Measurements from ENCODE around the gene PRKACG.
"Not testable (repeated sequence)": the region's sequence is repeated elsewhere in the genome, so short reads cannot be mapped to it uniquely, and the experiment has no call there.

PRKACG gene

DNA sequence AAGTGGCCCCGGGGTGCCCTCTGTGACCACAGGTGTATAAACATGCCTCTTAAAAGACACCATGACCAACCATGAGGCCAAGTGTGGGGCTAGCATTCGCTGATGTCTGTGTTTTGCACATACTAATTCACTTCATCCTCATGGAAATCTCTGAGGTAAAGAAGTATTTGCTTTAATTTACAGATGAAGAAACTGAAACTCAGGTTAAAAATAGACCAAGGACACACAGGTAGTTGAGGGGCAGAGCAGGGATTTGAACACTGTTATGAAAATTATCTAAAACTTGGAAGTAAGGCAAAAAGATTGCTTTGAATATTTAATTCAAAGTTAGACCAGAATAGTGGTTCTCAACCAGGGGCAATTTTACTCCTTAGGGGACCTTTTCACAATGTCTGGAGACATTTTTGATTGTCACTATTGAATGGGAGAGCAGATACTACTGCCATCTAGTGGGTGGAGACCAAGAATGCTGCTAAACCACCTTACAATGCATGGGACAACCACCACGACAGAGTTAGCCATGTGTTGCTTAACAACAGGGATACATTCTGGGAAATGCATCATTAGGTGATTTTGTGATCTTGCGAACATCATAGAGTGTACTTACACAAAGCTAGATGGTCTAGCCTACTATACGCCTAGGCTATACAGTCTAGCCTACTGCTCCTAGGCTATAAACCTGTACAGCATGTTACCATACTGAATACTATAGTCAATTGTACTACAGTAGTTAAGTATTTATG, 13.6 kb upstream of the PRKACG start:
- no peak for DNase-seq (ENCODE audit: low read depth, low spot score)

GRCh38 chr9:69023650-69024049, 9.7 kb upstream of the PRKACG start:
- DNase-seq (ENCODE audit: low read depth, low spot score): no peak

DNA sequence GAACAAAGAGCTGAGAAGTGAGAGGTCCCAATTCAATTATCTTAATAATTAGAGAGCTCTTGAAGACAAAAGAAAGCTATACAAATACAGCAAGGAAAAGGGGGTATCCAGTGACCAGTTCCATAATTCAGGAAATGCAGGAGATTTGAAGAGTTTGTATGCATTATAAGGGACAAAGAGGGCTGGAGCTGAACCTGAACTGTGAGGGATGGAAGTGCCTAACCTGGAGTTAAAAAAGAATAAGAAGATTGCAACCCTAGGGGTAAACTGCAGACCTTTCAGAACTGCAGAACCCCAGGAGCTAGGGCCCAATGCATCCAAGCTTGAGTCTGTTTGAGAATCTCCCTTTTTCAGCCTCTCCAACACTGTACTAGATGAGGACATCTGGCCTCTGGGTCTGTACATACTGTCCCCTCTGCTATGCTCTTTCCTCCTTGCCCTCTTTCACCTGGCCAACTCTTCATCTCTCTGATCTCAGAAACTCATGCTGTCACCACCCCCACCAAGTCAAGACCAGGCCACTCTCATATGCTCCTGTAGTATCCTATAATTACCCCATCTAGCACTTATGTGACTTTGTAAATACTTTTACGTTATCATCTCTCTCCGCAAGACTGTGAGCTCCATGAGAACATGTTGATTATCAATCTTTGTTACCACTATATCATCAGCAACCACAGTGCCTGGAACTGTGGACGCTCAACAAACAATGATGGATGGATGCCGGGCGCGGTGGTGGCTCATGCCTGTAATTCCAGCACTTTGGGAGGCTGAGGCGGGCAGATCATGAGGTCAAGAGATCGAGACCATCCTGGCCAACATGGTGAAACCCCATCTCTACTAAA, 6.6 kb upstream of the PRKACG start:
- DNase-seq (ENCODE audit: low read depth, low spot score): no peak

- no peak for DNase-seq (ENCODE audit: low read depth, low spot score)
Observed at GRCh38 chr9:69019808-69020207, 5.9 kb upstream of the PRKACG start.

DNA sequence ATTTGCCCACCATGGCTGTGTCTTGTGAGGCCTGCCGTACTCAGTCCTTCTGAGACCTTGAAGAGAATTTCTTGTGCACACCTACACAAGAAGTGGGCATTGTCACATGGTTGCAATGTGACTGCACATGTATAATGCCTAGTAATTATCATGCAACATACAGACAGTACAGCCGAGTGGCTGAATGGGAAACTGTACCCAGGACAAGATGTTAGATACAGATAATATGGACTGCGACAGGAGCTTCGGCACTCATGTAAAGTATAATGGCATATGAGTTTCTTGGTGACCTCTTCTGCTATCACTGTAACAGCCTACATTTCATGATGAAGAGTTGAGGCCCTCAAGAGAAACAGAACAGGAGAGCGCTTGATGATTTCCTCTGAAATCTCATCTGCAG, 4.8 kb upstream of the PRKACG start:
- no peak for DNase-seq (ENCODE audit: low read depth, low spot score)

- no peak for DNase-seq (ENCODE audit: low read depth, low spot score)
Observed at GRCh38 chr9:69016191-69017096, 2.5 kb upstream of the PRKACG start.

DNA sequence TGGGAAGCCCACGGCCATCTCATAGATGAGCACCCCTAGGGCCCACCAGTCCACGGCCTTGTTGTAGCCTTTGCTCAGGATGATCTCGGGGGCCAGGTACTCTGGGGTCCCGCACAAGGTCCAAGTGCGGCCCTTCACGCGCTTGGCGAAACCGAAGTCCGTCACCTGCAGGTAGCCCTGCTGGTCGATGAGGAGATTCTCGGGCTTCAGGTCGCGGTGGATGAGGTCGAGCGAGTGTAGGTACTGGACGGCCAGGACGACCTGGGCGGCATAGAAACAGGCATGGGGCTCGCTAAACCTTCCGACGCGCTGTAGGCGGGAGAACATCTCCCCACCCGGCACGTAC, 558 bp downstream of the PRKACG start:
- no peak for DNase-seq (ENCODE audit: low read depth, low spot score)

DNA sequence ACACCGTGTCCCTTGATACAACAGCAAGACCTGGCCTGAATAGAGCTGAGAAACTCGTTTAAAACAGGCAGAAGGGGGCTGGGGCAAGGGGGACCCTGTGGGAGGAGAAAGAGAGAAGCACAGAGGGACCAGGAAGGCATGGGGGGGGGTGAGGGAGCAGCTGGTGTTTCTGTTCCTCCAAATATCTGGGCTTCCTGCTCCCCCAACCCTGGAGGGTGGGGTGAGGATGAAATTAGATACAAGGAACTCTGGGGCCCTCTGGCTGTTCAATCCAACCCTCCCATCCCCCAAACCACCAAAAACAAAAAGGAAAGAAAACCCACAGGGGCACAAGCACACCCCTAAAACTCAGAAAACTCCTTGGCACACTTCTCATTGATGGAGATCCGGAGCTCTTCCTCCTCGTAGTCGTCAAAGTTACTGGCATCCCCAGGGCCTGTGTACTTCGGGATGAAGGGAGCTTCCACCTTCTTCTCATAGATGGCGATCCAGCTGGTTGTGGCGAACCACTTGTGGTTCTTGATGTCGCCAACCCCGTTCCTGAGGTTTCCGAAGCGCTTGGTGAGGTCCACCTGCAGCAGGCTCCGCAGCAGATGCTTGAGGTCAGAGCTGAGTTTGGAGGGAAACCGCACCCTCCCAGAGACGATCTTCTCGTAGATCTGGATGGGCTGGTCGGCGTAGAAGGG, 1.1 kb downstream of the PRKACG start:
- DNase-seq (ENCODE audit: low read depth, low spot score): no peak

DNA sequence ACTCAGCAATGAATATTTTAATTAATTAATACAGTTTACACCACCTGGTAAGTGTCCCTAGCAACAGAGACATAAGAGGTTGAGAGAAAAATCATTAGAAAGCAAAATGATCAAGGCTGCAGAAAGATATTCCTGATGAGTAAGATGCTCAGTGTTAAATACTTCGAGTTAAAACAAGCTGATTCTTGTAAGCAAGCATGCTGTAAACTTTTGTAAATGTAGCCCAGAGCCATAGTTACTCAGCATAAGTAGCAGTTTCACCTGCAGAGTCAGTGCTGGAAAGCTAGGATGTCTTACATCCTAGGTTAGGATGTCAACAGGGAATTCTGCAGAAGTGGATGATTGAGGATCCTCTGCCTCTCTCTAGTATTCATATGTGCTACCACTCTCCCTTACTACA, 4.2 kb downstream of the PRKACG start:
- no peak for DNase-seq (ENCODE audit: low read depth, low spot score)

- DNase-seq (ENCODE audit: low read depth, low spot score): no peak
Observed at GRCh38 chr9:69004836-69005235, 9.1 kb downstream of the PRKACG start.

DNA sequence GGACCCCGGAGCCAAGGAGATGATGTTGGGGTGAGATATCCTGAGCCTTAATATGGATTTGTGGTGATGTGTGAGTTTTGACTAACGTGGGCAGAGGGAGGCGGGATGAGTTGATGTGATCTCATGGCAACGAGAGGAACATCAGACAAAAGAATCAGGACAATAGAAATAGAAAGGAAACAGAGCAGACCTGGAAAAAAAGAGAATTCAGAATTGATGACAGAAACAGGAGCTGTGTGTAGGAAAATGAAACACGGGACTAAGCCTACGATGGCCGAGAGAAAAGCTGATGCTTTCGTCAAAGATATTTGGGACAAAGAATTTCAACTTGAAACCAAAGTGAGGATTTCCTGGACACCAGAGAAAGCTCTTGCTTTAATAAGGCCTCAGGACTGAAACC, 10.9 kb downstream of the PRKACG start:
- no peak for DNase-seq (ENCODE audit: low read depth, low spot score)

DNA sequence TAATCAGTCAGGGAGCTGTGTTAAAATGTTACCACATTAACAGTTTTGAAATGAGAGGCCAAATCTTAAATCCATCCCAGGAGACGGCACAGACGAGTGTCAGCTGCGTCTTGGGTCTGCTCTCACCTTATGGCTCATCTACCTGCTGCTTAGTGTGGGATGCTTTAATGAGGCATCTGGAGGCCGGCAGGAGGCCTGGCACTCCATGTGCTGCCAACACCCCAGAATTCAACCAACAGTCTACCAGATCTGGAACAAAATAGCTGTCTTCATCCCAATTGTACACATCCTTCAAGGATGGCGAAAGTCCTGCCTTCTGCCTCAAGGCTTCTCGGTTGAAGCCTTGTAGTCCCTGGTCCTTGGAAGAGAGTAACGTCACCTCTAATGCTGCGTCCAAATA, 12.0 kb downstream of the PRKACG start:
- DNase-seq (ENCODE audit: low read depth, low spot score): no peak

DNA sequence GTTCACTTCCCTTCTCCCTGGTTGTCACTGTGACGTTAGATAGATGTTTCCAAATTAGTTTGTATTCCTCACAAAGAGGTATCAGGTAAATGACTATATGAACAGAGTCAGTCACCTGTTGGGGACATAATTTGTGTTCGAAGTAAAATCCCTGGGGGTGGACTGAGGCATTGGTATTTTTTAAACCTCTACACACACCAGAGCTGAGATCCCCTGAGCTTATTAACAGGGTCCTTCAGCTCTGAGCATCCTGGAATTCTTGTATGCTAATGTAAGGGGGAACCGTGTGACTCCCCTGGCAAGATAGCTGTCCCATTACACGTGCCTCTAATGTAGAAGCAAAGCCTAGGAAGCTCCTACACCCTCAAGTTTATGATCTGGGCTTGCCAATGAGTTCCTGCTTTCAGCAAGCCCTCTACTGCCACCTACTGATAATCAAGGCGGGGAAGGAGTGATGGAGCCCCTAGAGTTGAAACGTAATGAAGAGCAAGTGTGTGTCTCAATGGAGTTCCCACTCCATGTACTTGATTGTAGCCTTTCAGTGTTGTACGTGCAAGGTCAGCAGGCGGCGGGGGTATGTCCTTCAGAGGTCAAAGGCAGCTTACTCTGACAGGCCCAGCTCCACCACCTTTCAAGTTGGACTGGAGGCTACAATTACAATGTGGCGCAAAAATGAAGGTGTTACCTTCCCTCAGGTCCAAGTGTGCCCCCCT, 14.4 kb downstream of the PRKACG start:
- DNase-seq (ENCODE audit: low read depth, low spot score): peak; percentile 23

GRCh38 chr9:68998812-68999211, 15.1 kb downstream of the PRKACG start:
- DNase-seq (ENCODE audit: low read depth, low spot score): no peak

GRCh38 chr9:68998385-68998784, 15.5 kb downstream of the PRKACG start:
- no peak for DNase-seq (ENCODE audit: low read depth, low spot score)

DNA sequence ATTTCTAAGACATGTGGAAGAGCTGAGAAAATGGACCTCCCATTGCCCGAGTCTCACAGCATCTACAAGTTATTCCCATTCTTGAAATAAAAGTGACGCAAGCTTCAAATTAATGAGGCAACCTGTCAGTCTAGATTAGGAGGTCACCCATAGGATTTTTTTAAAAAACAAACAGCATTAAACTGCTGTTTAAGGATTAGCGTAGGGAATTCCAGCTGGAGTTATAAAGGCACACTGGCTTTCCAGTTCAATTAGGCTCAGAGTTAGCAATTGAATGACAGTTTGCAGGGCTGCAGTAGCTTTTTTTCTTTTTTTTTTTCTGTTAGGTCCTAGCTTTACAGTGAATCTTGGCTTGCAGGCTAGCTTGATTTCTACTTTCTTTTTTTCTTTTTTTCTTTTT, 16.2 kb downstream of the PRKACG start:
- no peak for DNase-seq (ENCODE audit: low read depth, low spot score)

DNA sequence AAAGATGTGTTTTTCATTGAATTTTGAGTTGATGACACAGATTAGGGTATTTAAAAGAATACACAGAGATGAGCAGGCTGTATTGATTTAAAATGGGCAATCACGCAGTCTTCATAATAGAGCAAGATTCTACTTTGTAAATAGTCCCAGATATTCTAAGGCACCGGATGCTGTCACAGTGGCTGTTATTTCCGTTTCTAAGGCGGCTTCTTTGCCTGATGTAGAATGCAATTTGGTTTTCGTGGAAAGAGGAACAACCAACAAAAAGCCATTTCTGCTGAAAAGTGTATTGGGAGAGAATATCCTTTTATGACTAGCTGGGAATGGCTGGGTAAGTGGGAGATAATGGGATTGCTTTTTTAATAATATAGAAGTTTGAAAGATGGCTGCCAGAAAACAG, 17.5 kb downstream of the PRKACG start:
- DNase-seq (ENCODE audit: low read depth, low spot score): no peak

DNA sequence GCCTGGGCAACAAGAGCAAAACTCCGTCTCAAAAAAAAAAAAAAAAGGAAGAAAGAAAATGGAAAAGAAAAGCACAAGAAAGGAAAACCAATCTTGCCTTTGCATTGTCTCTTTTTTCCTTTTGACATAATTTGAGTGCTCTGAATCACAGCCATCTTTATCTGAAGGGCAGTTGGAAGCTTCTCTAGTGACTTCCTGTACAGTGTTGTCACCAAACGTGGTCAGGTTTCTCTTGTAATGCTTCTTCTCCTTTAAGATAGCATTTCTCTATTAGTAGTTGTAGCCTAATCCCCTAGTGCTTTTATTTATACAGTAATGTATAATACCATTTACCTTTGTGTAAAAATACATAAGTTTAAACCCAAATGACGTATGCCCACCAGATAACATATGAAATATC, 18.1 kb downstream of the PRKACG start:
- no peak for DNase-seq (ENCODE audit: low read depth, low spot score)

- no peak for DNase-seq (ENCODE audit: low read depth, low spot score)
Observed at GRCh38 chr9:68991457-68991856, 22.5 kb downstream of the PRKACG start.

DNA sequence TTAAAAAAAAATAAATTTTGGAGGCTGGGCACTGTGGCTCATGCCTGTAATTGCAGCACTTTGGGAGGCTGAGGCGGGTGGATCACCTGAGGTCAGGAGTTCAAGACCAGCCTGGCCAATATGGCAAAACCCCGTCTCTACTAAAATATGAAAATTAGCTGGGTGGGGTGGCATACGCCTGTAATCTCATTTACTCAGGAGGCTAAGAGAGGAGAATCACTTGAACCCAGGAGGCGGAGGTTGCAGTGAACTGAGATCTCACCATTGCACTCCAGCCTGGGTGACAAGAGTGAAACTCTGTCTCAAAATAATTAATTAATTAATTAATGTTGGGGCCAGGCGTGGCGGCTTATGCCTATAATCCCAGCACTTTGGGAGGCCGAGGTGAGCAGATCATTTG, 27.0 kb downstream of the PRKACG start:
- DNase-seq (ENCODE audit: low read depth, low spot score): not testable (repeated sequence)

All from activated naive CD8-positive, alpha-beta T cell treated with anti-CD3 and anti-CD28 coated beads, Interleukin-2, amount 50 U/mL, for 16 hours (primary cell).